Gastroesophageal sphincter (tissue), 3 donors: ENCODE measurements around the gene TMEM200A.

ENCODE experiments used
- CTCF ChIP-seq, 4 experiments: fragments of 200-600 bp in 2 of 4; fragments of 450-650 bp in 2 of 4; sonication (generic) in 1 of 4; IDR thresholded peaks; one replicate each; pipeline ENCODE4 v1.5.1; 2017 to 2019; ENCODE audit warnings: antibody characterized with exemption in 4 of 4, mild to moderate bottlenecking in 2 of 4, moderate library complexity in 2 of 4
- EP300 ChIP-seq: sonication (generic); formaldehyde crosslinking; IDR thresholded peaks from one replicate; pipeline ENCODE4 v1.6.1; 2017; ENCODE audit warnings: antibody characterized with exemption, mild to moderate bottlenecking
- POLR2AphosphoS5 ChIP-seq: sonication (generic); formaldehyde crosslinking; IDR thresholded peaks from one replicate; pipeline ENCODE4 v1.6.1; 2017; ENCODE audit warnings: antibody characterized with exemption

GRCh38 chr6:130432838-130433237, 67.0 kb downstream of the TMEM200A start:
- TF ChIP-seq CTCF (IDR thresholded peaks at IDR 0.05) = no peak
- no peak for TF ChIP-seq POLR2AphosphoS5
- TF ChIP-seq EP300 = no peak
